ENCODE results near the gene HHAT. TPM values are rescaled to one million over a fixed set of nuclear protein-coding genes. Genes with fewer than 3 reads are reported as not detected.

The HHAT gene
- total RNA-seq, 3 donors from 2014 or later: 0.26 to 0.71 (median 0.65) TPM

DNA sequence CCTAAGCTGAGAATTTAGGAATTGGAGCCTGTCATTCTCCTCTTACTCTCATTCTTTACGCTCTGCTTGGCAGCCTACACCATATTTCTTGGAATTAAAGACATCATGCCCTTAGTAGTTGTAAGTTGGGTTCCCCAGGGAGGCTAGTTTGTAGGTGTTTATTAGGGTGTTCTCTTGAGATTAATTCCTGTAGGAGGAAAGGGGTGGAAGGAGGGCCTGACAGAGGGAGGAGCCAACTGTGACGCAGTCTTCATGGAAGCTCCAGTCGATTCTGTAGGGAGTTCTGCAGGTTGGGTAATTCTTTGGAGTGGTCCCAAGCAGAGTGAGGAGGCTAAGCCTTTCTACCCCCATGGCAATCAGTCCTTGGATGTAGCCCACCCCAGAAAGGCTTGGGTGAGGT lies 111.4 kb downstream of the HHAT start:
- Mint-ChIP-seq H3K36me3 (ENCODE audit: insufficient read depth) (peaks cover 3% of the 10 kb centered on the region), H3K4me1 (ENCODE audit: low read depth) (no peaks in the 10 kb centered on the region), H3K4me3 (no peak overlapping the region), H3K9me3 (no peaks in the 10 kb centered on the region), H3K27me3 (ENCODE audit: low read depth) (no peaks in the 10 kb centered on the region)
- DNase-seq (no peak), ATAC-seq (no peak)

- H3K27me3 Mint-ChIP-seq (ENCODE audit: low read depth): no peaks in the 10 kb centered on the region
- peaks cover 3% of the 10 kb centered on the region for H3K36me3 Mint-ChIP-seq (ENCODE audit: insufficient read depth)
- DNase-seq (no peak), ATAC-seq (no peak)
- no peak overlapping the region for H3K4me3 Mint-ChIP-seq
- H3K9me3 Mint-ChIP-seq: no peaks in the 10 kb centered on the region
- peaks cover 5% of the 10 kb centered on the region for H3K4me1 Mint-ChIP-seq (ENCODE audit: low read depth)
These were observed 112.3 kb downstream of the HHAT start for GRCh38 chr1:210441028-210441427.

GRCh38 chr1:210445485-210445884 lies 116.8 kb downstream of the HHAT start:
- H3K27me3 Mint-ChIP-seq (ENCODE audit: low read depth): no peaks in the 10 kb centered on the region
- H3K4me3 Mint-ChIP-seq: no peak overlapping the region
- peaks cover 18% of the 10 kb centered on the region for H3K4me1 Mint-ChIP-seq (ENCODE audit: low read depth)
- H3K9me3 Mint-ChIP-seq: no peaks in the 10 kb centered on the region
- ATAC-seq (no peak), DNase-seq (no peak)
- H3K36me3 Mint-ChIP-seq (ENCODE audit: insufficient read depth): no peaks in the 10 kb centered on the region

DNA sequence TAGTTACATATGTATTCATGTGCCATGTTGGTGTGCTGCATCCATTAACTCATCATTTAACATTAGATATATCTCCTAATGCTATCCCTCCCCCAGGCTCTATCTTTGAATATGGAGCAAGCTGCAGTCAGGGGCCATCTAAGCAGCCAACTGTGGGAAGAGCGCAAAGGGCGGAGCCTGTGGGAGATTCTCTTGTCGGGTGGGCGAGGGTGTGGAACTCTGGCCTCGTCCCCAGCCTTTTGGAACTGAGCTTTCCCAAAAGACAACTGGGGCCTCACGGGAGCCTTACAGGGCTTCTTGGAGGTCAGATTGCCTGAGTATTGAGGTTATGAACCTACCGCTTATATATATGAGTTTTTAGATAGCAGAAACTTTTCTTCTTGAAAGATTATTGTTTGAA lies 117.2 kb downstream of the HHAT start:
- peaks cover 18% of the 10 kb centered on the region for H3K4me1 Mint-ChIP-seq (ENCODE audit: low read depth)
- ATAC-seq: no peak
- no peaks in the 10 kb centered on the region for H3K27me3 Mint-ChIP-seq (ENCODE audit: low read depth)
- H3K9me3 Mint-ChIP-seq: no peaks in the 10 kb centered on the region
- no peaks in the 10 kb centered on the region for H3K36me3 Mint-ChIP-seq (ENCODE audit: insufficient read depth)
- no peak for DNase-seq
- no peak overlapping the region for H3K4me3 Mint-ChIP-seq

GRCh38 chr1:210446479-210446878 lies 117.8 kb downstream of the HHAT start:
- ATAC-seq: peak; percentile 99 to 100
- H3K36me3 Mint-ChIP-seq (ENCODE audit: insufficient read depth): no peaks in the 10 kb centered on the region
- peak; percentile 73 for DNase-seq
- H3K4me1 Mint-ChIP-seq (ENCODE audit: low read depth): peaks cover 18% of the 10 kb centered on the region
- no peaks in the 10 kb centered on the region for H3K9me3 Mint-ChIP-seq
- H3K27me3 Mint-ChIP-seq (ENCODE audit: low read depth): no peaks in the 10 kb centered on the region
- peak overlapping the region; percentile 8 for H3K4me3 Mint-ChIP-seq

GRCh38 chr1:210447456-210448057 lies 118.9 kb downstream of the HHAT start:
- no peaks in the 10 kb centered on the region for H3K9me3 Mint-ChIP-seq

DNA sequence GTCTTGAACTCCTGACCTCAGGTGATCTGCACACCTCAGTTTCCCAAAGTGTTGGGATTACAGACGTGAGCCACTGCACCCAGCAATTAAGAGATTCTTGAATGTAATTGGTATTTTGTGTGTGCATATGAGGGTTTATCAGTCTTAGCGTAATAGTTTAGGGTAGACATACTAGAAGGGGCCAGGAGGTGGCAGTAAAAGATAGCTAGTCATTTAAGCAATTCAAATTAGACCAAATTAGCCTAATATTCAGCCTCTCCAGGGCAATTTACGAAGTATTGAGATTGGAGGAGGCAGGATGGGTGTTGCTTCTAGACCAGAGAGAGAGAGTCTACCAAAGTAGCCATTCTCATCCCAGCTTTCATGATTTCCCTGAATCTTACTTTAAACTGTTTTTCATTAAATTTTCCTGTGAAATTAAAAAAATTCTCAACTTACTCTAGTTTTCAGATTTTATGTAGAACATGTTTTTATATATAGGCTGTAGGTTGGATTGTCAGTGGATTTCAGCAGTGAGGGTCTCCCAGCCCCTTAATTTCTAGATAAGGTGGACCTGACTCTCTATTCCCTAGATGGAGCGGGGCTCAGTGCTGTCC lies 119.7 kb downstream of the HHAT start:
- ATAC-seq (no peak), DNase-seq (no peak)
- Mint-ChIP-seq H3K4me1 (ENCODE audit: low read depth) (peaks cover 18% of the 10 kb centered on the region), H3K9me3 (no peaks in the 10 kb centered on the region), H3K36me3 (ENCODE audit: insufficient read depth) (no peaks in the 10 kb centered on the region), H3K4me3 (no peak overlapping the region), H3K27me3 (ENCODE audit: low read depth) (no peaks in the 10 kb centered on the region)

More at GRCh38 chr1:210447456-210448057, 118.9 kb downstream of the HHAT start:
- DNase-seq: no peak
- Mint-ChIP-seq H3K36me3 (ENCODE audit: insufficient read depth) (no peaks in the 10 kb centered on the region), H3K4me3 (no peak overlapping the region), H3K4me1 (ENCODE audit: low read depth) (peaks cover 18% of the 10 kb centered on the region), H3K27me3 (ENCODE audit: low read depth) (no peaks in the 10 kb centered on the region)
- no peak for ATAC-seq

DNA sequence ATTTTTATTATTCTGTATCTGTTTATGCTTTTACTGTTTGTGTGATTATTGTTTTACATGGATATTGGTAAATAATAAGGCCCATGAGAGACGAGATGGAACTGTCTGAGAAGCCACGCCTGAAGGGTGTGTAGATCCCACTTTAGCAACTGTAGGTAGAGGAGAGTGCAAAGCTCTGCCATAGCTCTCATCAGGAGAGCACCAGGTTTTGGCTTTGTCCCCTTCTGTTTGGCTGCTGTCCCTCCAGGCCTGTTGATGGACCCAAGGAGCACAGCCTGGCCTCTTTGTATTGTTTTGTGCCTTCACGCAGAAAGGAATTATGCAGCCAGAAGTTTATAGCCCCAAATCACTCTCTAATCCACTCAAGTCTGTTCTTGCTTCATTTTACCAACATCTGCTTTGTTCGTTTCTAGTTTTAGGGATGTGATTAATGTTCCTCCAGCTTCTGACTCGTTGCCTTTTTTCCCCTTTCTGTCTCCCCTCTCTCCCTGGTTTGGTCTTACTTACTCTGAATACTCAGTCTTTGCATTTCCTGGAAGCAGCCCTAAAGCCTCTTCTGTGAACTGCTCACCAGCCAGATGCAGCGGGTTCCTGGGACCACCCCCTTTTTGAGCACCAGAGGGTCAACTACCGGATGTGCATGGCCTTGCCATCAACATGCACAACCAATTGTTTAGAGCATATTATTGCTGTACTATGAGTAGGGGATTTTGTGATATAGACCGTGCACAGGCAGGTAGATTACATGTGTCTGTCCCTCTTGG lies 127.3 kb downstream of the HHAT start:
- DNase-seq (no peak), ATAC-seq (no peak)
- H3K9me3 Mint-ChIP-seq: no peaks in the 10 kb centered on the region
- H3K4me1 Mint-ChIP-seq (ENCODE audit: low read depth): no peaks in the 10 kb centered on the region
- H3K36me3 Mint-ChIP-seq (ENCODE audit: insufficient read depth): no peaks in the 10 kb centered on the region
- no peaks in the 10 kb centered on the region for H3K27me3 Mint-ChIP-seq (ENCODE audit: low read depth)
- H3K4me3 Mint-ChIP-seq: no peak overlapping the region

- H3K4me1 Mint-ChIP-seq (ENCODE audit: low read depth): no peaks in the 10 kb centered on the region
- DNase-seq: no peak
- no peak overlapping the region for H3K4me3 Mint-ChIP-seq
- no peaks in the 10 kb centered on the region for H3K36me3 Mint-ChIP-seq (ENCODE audit: insufficient read depth)
- H3K9me3 Mint-ChIP-seq: no peaks in the 10 kb centered on the region
- no peaks in the 10 kb centered on the region for H3K27me3 Mint-ChIP-seq (ENCODE audit: low read depth)
- no peak for ATAC-seq
These were observed 128.1 kb downstream of the HHAT start for GRCh38 chr1:210456731-210457255.

DNA sequence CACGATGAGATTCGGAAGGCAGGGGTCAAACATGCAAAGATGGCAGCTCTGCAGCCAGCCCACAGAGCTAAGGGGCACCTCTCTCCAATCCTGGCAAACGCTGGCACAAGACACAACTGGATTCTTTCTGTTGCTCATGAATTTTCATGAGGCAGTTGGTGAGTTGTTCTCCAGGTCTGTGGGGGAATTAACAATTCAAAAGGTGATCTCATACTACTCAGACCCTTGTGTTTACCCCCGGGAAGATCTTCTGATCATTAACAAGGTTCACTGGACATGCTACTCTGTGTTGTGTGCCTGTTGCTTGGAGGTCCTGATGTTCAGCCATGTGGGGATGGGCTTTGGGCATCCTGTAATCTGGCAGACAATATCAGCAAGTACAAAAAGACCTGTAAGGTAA lies 128.9 kb downstream of the HHAT start:
- Mint-ChIP-seq H3K9me3 (no peaks in the 10 kb centered on the region), H3K4me3 (no peak overlapping the region), H3K27me3 (ENCODE audit: low read depth) (no peaks in the 10 kb centered on the region), H3K4me1 (ENCODE audit: low read depth) (no peaks in the 10 kb centered on the region), H3K36me3 (ENCODE audit: insufficient read depth) (no peaks in the 10 kb centered on the region)
- ATAC-seq (no peak), DNase-seq (no peak)

DNA sequence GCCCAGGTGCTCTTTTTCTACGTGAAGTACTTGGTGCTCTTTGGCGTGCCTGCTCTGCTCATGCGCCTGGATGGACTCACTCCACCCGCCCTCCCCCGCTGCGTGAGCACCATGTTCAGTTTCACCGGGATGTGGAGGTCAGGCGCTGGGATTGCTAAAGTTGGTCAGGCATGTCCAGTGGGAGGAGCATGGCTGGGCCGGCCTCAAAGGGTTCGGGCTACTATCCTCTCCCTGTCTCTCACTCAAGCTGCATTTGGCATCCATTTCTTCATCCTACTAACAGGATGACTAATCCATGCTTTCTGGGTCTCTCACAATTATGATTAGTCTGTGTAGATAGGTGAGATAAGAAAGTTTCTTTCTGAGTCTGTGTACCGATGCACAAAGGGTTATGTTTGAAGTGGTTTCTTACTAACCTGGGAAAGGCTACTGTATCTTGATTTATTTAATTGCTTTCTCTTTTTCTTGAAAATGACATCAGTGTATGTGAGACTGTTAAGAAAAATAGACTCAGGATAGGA lies 135.9 kb downstream of the HHAT start:
- peaks cover 6% of the 10 kb centered on the region for H3K4me1 Mint-ChIP-seq (ENCODE audit: low read depth)
- DNase-seq (no peak), ATAC-seq (peak; percentile 89 to 96)
- H3K9me3 Mint-ChIP-seq: no peaks in the 10 kb centered on the region
- no peaks in the 10 kb centered on the region for H3K27me3 Mint-ChIP-seq (ENCODE audit: low read depth)
- peaks cover 4% of the 10 kb centered on the region for H3K36me3 Mint-ChIP-seq (ENCODE audit: insufficient read depth)
- no peak overlapping the region for H3K4me3 Mint-ChIP-seq

GRCh38 chr1:210465150-210465549 lies 136.4 kb downstream of the HHAT start:
- Mint-ChIP-seq H3K36me3 (ENCODE audit: insufficient read depth) (peaks cover 4% of the 10 kb centered on the region), H3K9me3 (no peaks in the 10 kb centered on the region), H3K4me3 (no peak overlapping the region), H3K27me3 (ENCODE audit: low read depth) (no peaks in the 10 kb centered on the region), H3K4me1 (ENCODE audit: low read depth) (peaks cover 6% of the 10 kb centered on the region)
- no peak for DNase-seq
- ATAC-seq: no peak

- H3K9me3 Mint-ChIP-seq: no peaks in the 10 kb centered on the region
- H3K4me3 Mint-ChIP-seq: no peak overlapping the region
- no peaks in the 10 kb centered on the region for H3K27me3 Mint-ChIP-seq (ENCODE audit: low read depth)
- H3K36me3 Mint-ChIP-seq (ENCODE audit: insufficient read depth): peaks cover 4% of the 10 kb centered on the region
- ATAC-seq (no peak), DNase-seq (no peak)
- peaks cover 6% of the 10 kb centered on the region for H3K4me1 Mint-ChIP-seq (ENCODE audit: low read depth)
These were observed 138.8 kb downstream of the HHAT start for GRCh38 chr1:210467440-210468043.

- Mint-ChIP-seq H3K4me1 (ENCODE audit: low read depth) (peaks cover 3% of the 10 kb centered on the region), H3K4me3 (no peak overlapping the region), H3K27me3 (ENCODE audit: low read depth) (no peaks in the 10 kb centered on the region), H3K36me3 (ENCODE audit: insufficient read depth) (peaks cover 4% of the 10 kb centered on the region), H3K9me3 (no peaks in the 10 kb centered on the region)
- DNase-seq (no peak), ATAC-seq (no peak)
These were observed 140.7 kb downstream of the HHAT start for GRCh38 chr1:210469441-210469840.

Data from activated T-cell treated with anti-CD3 and anti-CD28 coated beads, Interleukin-2, amount 50 U/mL, for 4 hours (primary cell).